ENCODE results near the gene PHACTR2. TPM values are rescaled to one million over a fixed set of nuclear protein-coding genes. Genes with fewer than 3 reads are reported as not detected.

Gene PHACTR2
- total RNA-seq, 2 experiments from 2014 or later: 13.5 to 14.6 TPM

GRCh38 chr6:143691900-143692636 is 14.3 kb downstream of the PHACTR2 start:
- no peak for ATAC-seq
- peaks cover 20% of the 10 kb centered on the region for H3K4me1 Mint-ChIP-seq (ENCODE audit: low read depth)
- intact Hi-C loops (cut with micrococcal nuclease): no loop called here

GRCh38 chr6:143692696-143693095 is 14.9 kb downstream of the PHACTR2 start:
- TF ChIP-seq, protein P1, sequence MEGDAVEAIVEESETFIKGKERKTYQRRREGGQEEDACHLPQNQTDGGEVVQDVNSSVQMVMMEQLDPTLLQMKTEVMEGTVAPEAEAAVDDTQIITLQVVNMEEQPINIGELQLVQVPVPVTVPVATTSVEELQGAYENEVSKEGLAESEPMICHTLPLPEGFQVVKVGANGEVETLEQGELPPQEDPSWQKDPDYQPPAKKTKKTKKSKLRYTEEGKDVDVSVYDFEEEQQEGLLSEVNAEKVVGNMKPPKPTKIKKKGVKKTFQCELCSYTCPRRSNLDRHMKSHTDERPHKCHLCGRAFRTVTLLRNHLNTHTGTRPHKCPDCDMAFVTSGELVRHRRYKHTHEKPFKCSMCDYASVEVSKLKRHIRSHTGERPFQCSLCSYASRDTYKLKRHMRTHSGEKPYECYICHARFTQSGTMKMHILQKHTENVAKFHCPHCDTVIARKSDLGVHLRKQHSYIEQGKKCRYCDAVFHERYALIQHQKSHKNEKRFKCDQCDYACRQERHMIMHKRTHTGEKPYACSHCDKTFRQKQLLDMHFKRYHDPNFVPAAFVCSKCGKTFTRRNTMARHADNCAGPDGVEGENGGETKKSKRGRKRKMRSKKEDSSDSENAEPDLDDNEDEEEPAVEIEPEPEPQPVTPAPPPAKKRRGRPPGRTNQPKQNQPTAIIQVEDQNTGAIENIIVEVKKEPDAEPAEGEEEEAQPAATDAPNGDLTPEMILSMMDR (IDR thresholded peaks at IDR 0.05): no peak
- Mint-ChIP-seq H3K4me1 (ENCODE audit: low read depth) (peaks cover 20% of the 10 kb centered on the region), H3K27me3 (no peaks in the 10 kb centered on the region), H3K4me3 (no peak overlapping the region), H3K9me3 (no peaks in the 10 kb centered on the region), H3K36me3 (ENCODE audit: low read depth) (no peaks in the 10 kb centered on the region), H3K27ac (no peak overlapping the region)
- no peak for ATAC-seq
- intact Hi-C loops (cut with micrococcal nuclease): no loop called here
- POLR2A ChIA-PET: no interaction called here
- DNase-seq: no peak
- CTCF ChIA-PET: no interaction called here

More at GRCh38 chr6:143691900-143692636, 14.3 kb downstream of the PHACTR2 start:
- ChIA-PET CTCF (no interaction called here), POLR2A (interaction anchor here (0.8 kb wide), 1 partner anchor 102 kb away, joined by 3 read pairs; no protein-coding TSS in a partner anchor)
- TF ChIP-seq, protein P1 (IDR thresholded peaks at IDR 0.05): no peak
- no peak overlapping the region for H3K4me3 Mint-ChIP-seq
- no peaks in the 10 kb centered on the region for H3K36me3 Mint-ChIP-seq (ENCODE audit: low read depth)
- no peaks in the 10 kb centered on the region for H3K9me3 Mint-ChIP-seq
- no peak for DNase-seq
- H3K27me3 Mint-ChIP-seq: no peaks in the 10 kb centered on the region
- H3K27ac Mint-ChIP-seq: no peak overlapping the region

DNA sequence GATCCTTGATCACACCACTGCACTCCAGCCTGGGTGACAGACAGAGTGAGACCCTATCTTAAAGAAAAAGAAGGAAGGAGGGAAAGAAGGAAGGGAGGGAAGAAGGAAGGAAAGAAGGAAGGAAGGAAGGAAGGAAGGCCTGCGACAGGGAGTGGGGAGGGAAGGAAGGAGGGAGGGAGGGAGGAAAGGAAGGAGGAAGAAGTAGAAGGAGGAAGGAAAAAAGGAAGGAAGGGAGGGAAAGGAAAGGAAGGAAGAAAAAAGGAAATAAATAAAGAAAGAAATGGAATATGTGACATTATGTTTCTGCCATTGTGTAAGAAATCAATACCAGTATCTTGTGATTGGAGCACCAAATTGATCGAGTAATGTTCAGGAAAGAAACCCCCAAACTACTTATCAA is 16.2 kb downstream of the PHACTR2 start:
- TF ChIP-seq, protein P1 (IDR thresholded peaks at IDR 0.05): no peak
- H3K36me3 Mint-ChIP-seq (ENCODE audit: low read depth): no peaks in the 10 kb centered on the region
- H3K9me3 Mint-ChIP-seq: no peaks in the 10 kb centered on the region
- ATAC-seq (no peak), DNase-seq (no peak)
- POLR2A ChIA-PET: no interaction called here
- CTCF ChIA-PET: no interaction called here
- no peaks in the 10 kb centered on the region for H3K27me3 Mint-ChIP-seq
- intact Hi-C loops (cut with micrococcal nuclease): no loop called here
- no peak overlapping the region for H3K27ac Mint-ChIP-seq
- H3K4me1 Mint-ChIP-seq (ENCODE audit: low read depth): peaks cover 20% of the 10 kb centered on the region
- H3K4me3 Mint-ChIP-seq: no peak overlapping the region

- Mint-ChIP-seq H3K4me3 (no peak overlapping the region), H3K36me3 (ENCODE audit: low read depth) (no peaks in the 10 kb centered on the region), H3K9me3 (no peaks in the 10 kb centered on the region), H3K27ac (no peak overlapping the region), H3K27me3 (no peaks in the 10 kb centered on the region), H3K4me1 (ENCODE audit: low read depth) (peaks cover 19% of the 10 kb centered on the region)
- no peak for DNase-seq
- CTCF ChIA-PET: no interaction called here
- no peak for ATAC-seq
- intact Hi-C loops (cut with micrococcal nuclease): no loop called here
- POLR2A ChIA-PET: no interaction called here
- TF ChIP-seq, protein P1 (IDR thresholded peaks at IDR 0.05): no peak
Observed at GRCh38 chr6:143694560-143694959, 16.8 kb downstream of the PHACTR2 start.

DNA sequence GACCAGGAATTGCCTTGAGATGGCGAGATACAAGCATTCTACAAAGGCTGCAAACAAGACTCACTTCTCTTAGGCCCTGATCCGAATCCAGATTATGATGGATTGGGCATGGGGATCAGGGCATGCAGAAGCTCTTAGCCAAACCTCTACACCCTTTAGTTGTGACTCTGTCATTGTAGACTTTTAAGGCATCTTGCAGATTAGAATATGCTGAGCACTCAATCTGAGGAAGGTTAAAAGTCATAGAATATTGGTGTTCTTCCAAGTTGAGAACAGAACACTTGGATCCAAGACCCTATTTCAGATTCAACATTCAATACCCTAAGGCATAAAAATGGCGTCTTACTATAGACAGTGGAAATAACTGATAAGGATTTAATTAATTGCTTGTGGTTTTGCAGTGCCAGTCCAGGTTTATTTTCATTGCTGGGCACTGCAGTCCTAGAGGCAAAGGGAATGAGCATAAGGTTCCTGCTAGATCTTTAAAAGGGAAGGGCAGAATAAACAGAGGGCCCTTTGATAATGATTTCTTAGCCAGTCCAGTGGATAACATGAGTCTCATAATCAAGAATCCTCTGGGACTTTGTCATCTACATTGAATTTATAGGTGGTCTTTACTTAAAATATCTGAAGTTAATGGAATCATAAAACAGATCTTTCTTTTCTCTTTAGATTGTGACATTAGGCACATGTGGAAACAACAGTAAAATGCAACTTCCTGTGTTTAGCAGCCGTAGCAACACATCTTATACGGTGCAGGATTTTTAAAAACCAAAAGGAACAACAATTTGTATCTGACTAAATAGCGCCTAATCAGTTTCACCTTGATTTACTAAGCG is 17.6 kb downstream of the PHACTR2 start:
- Mint-ChIP-seq H3K27ac (no peak overlapping the region), H3K4me1 (ENCODE audit: low read depth) (peaks cover 14% of the 10 kb centered on the region), H3K4me3 (no peak overlapping the region), H3K36me3 (ENCODE audit: low read depth) (no peaks in the 10 kb centered on the region), H3K9me3 (no peaks in the 10 kb centered on the region), H3K27me3 (no peaks in the 10 kb centered on the region)
- CTCF ChIA-PET: interaction anchor here (1.1 kb wide), 1 partner anchor 120 kb away, joined by 3 read pairs; no protein-coding TSS in a partner anchor
- intact Hi-C loops (cut with micrococcal nuclease): no loop called here
- TF ChIP-seq, protein P1 (IDR thresholded peaks at IDR 0.05): no peak
- POLR2A ChIA-PET: no interaction called here
- DNase-seq (no peak), ATAC-seq (no peak)

Data from activated CD8-positive, alpha-beta T cell treated with anti-CD3 and anti-CD28 coated beads for 36 hours (primary cell).